Dermis microvascular lymphatic vessel endothelial cell (primary cell): ENCODE data around the gene KIT. TPM values are rescaled to one million over a fixed set of nuclear protein-coding genes. Genes with fewer than 3 reads are reported as not detected.

Source experiments
- DNase-seq, 2 donors: peaks; one replicate each; pipeline versions ENCODE4 v3.0.0 to v3.0.0-alpha.2; 2010; ENCODE audit warnings: low read depth in 2 of 2
- total RNA-seq: library from RNA; depleted of rRNA; stranded (reverse); fragments of >200 nt; gene quantifications from 2 replicates; pipeline ENCODE4 v1.2.1, GENCODE V29; 2014

Gene KIT
- total RNA-seq, 1 donor from 2014 or later, result 1.2 TPM

- DNase-seq, result no peak
Measured at GRCh38 chr4:54744487-54744886, 86.7 kb downstream of the KIT start.

- DNase-seq, result no peak
Measured at GRCh38 chr4:54745031-54745770, 87.4 kb downstream of the KIT start.

GRCh38 chr4:54746218-54746617 lies 88.5 kb downstream of the KIT start:
- DNase-seq, result no peak

- DNase-seq, result no peak
Measured at GRCh38 chr4:54750341-54750740, 92.6 kb downstream of the KIT start.

GRCh38 chr4:54754394-54754793 lies 96.6 kb downstream of the KIT start:
- DNase-seq, result no peak

GRCh38 chr4:54764476-54764875 lies 106.7 kb downstream of the KIT start:
- no peak for DNase-seq

- DNase-seq, result no peak
Measured at GRCh38 chr4:54767376-54767775, 109.6 kb downstream of the KIT start.

GRCh38 chr4:54773022-54773421 lies 115.3 kb downstream of the KIT start:
- DNase-seq, result no peak

GRCh38 chr4:54779036-54779435 lies 121.3 kb downstream of the KIT start:
- DNase-seq, result no peak

- DNase-seq, result no peak
Measured at GRCh38 chr4:54779476-54780148, 121.9 kb downstream of the KIT start.

- no peak for DNase-seq
Measured at GRCh38 chr4:54780149-54780495, 122.4 kb downstream of the KIT start.

- DNase-seq, result no peak
Measured at GRCh38 chr4:54781756-54782155, 124.0 kb downstream of the KIT start.

- no peak for DNase-seq
Measured at GRCh38 chr4:54783402-54784110, 125.8 kb downstream of the KIT start.

GRCh38 chr4:54784161-54784671 lies 126.5 kb downstream of the KIT start:
- DNase-seq, result peak; percentile 14 to 30
